Mucosa of rectum (tissue), 2 donors: Measurements from ENCODE around the gene IL1RAPL2.

ENCODE experiments used
- H3K27ac ChIP-seq, 2 donors: one replicate each; pipeline ENCODE4 v1.7.0; 2013; ENCODE audit warnings: inconsistent platforms in 2 of 2, low read depth in 2 of 2, low read length in 2 of 2
- H3K27me3 ChIP-seq, 2 donors: one replicate each; pipeline ENCODE4 v1.7.0; 2013; ENCODE audit warnings: low read length in 2 of 2; ENCODE audit not compliant: control insufficient read depth in 2 of 2, insufficient read depth in 2 of 2
- H3K36me3 ChIP-seq, 2 donors: one replicate each; pipeline ENCODE4 v1.7.0; 2013; ENCODE audit warnings: low read length in 2 of 2; ENCODE audit not compliant: control insufficient read depth in 2 of 2, insufficient read depth in 2 of 2
- H3K4me1 ChIP-seq, 2 donors: one replicate each; pipeline ENCODE4 v1.7.0; 2013; ENCODE audit warnings: low read length in 2 of 2, mild to moderate bottlenecking in 1 of 2; ENCODE audit not compliant: control insufficient read depth in 2 of 2, insufficient read depth in 2 of 2
- H3K4me3 ChIP-seq, 2 donors: one replicate each; pipeline ENCODE4 v1.7.0; 2013; ENCODE audit warnings: low read length in 2 of 2
- H3K9ac ChIP-seq, 2 donors: one replicate each; pipeline ENCODE4 v1.7.0; 2013; ENCODE audit warnings: low read length in 2 of 2, low read depth in 1 of 2, mild to moderate bottlenecking in 1 of 2
- H3K9me3 ChIP-seq, 2 donors: one replicate each; pipeline ENCODE4 v1.7.0; 2013; ENCODE audit warnings: low read length in 2 of 2; ENCODE audit not compliant: control insufficient read depth in 2 of 2
- donor health status: healthy.
- donor health status: Normal muscosa, but diverticular disease.

The IL1RAPL2 gene

GRCh38 chrX:105553118-105553517 is 987.1 kb downstream of the IL1RAPL2 start:
- no peak overlapping the region for H3K4me3 ChIP-seq
- no peaks in the 10 kb centered on the region for H3K9me3 ChIP-seq
- no peaks in the 10 kb centered on the region for H3K27me3 ChIP-seq
- H3K4me1 ChIP-seq = no peaks in the 10 kb centered on the region
- H3K9ac ChIP-seq = no peak overlapping the region
- no peaks in the 10 kb centered on the region for H3K36me3 ChIP-seq
- no peak overlapping the region for H3K27ac ChIP-seq

GRCh38 chrX:105564501-105564900 is 998.5 kb downstream of the IL1RAPL2 start:
- H3K4me3 ChIP-seq = no peak overlapping the region
- H3K9ac ChIP-seq = no peak overlapping the region
- H3K9me3 ChIP-seq = no peaks in the 10 kb centered on the region
- no peak overlapping the region for H3K27ac ChIP-seq
- H3K36me3 ChIP-seq = no peaks in the 10 kb centered on the region
- no peaks in the 10 kb centered on the region for H3K27me3 ChIP-seq
- H3K4me1 ChIP-seq = no peaks in the 10 kb centered on the region

GRCh38 chrX:105565856-105566255 is 999.9 kb downstream of the IL1RAPL2 start:
- no peaks in the 10 kb centered on the region for H3K27me3 ChIP-seq
- H3K9me3 ChIP-seq = no peaks in the 10 kb centered on the region
- no peak overlapping the region for H3K27ac ChIP-seq
- H3K9ac ChIP-seq = no peak overlapping the region
- H3K4me3 ChIP-seq = no peak overlapping the region
- H3K4me1 ChIP-seq = no peaks in the 10 kb centered on the region
- no peaks in the 10 kb centered on the region for H3K36me3 ChIP-seq

DNA sequence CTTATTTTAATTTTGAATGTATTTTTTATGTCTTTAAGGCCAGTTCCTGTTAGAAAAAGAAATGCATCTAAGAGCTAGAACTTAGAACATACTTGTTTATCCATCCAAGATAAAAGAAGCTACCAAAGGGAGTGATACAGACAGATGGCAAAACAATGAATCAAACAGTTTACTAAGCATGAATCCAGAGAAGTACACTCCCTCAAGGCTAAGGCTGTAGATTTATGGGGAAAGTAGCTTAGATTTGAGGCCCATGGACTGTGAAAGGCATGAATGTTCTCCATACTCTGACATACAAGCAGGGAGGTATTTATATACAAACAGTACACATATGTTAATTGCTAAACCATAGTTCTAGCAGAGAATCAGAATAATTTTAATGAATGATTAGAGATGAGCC is 1001.1 kb downstream of the IL1RAPL2 start:
- Histone ChIP-seq H3K9ac (no peak overlapping the region), H3K9me3 (no peaks in the 10 kb centered on the region), H3K4me1 (no peaks in the 10 kb centered on the region), H3K4me3 (no peak overlapping the region), H3K27me3 (no peaks in the 10 kb centered on the region), H3K27ac (no peak overlapping the region), H3K36me3 (no peaks in the 10 kb centered on the region)

DNA sequence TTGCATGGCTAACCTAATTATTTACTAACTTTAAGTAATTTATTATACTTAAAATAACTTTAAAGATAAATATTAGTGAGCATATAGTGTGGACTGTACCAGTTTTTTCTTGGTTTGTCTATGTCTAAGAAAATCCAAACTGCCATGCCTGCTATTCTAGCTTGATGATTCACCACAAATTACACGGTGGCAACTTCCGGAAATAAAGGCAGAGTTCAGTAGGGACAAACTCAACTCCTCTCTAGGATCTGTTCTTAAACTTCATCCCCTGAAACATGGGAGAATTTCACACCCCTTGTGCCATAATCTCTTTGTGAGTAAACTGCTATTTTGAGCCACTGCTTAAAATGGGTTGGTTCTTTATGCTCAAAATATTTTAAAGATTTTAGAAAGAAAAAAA is 1042.7 kb downstream of the IL1RAPL2 start:
- Histone ChIP-seq H3K27ac (no peak overlapping the region), H3K36me3 (no peaks in the 10 kb centered on the region), H3K9ac (no peak overlapping the region), H3K9me3 (no peaks in the 10 kb centered on the region), H3K4me3 (no peak overlapping the region), H3K4me1 (no peaks in the 10 kb centered on the region), H3K27me3 (no peaks in the 10 kb centered on the region)

DNA sequence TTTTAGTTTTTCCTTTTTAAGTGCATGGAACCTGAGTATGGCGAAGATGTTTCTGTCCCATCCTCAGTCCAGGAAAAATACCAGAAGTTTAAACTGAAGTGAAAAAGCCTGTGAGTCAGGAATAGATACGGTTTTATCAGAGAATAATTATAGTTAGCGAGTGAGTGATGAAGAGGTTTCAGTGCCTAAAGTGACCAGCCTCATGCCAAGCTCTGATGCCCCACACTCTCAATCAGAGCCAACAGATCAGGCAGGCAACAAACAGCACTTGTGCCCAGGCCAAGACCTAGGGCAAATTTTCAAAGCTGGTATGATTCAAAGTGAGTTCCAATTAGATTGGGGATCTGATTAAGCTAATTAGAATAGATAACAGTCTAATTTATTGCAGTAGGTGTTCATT is 1043.5 kb downstream of the IL1RAPL2 start:
- H3K9me3 ChIP-seq = no peaks in the 10 kb centered on the region
- no peak overlapping the region for H3K4me3 ChIP-seq
- H3K9ac ChIP-seq = no peak overlapping the region
- no peaks in the 10 kb centered on the region for H3K4me1 ChIP-seq
- no peak overlapping the region for H3K27ac ChIP-seq
- H3K36me3 ChIP-seq = no peaks in the 10 kb centered on the region
- no peaks in the 10 kb centered on the region for H3K27me3 ChIP-seq

DNA sequence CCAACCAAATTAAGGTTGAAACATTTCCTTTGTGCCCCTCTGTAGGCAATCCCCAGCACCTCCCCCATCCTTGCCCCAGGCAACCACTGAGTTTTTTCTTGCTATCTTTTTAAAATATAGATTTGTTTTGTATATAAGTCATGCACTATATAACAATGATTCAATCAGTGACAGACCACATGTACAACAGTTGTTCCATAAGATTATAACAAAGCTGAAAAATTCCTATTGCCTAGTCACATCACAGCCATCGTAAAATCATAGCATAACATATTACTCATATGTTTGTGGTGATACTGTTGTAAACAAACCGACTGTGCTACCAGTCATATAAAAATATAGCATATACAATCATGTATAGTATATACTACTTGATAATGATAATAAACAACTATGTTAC is 1044.4 kb downstream of the IL1RAPL2 start:
- no peaks in the 10 kb centered on the region for H3K9me3 ChIP-seq
- no peak overlapping the region for H3K4me3 ChIP-seq
- H3K36me3 ChIP-seq = no peaks in the 10 kb centered on the region
- no peaks in the 10 kb centered on the region for H3K4me1 ChIP-seq
- H3K9ac ChIP-seq = no peak overlapping the region
- H3K27ac ChIP-seq = no peak overlapping the region
- no peaks in the 10 kb centered on the region for H3K27me3 ChIP-seq

- H3K36me3 ChIP-seq = no peaks in the 10 kb centered on the region
- H3K4me3 ChIP-seq = no peak overlapping the region
- peaks cover 0 to 2% of the 10 kb centered on the region in 2 donors for H3K27me3 ChIP-seq
- H3K4me1 ChIP-seq = no peaks in the 10 kb centered on the region
- H3K9me3 ChIP-seq = no peaks in the 10 kb centered on the region
- H3K27ac ChIP-seq = no peak overlapping the region
- H3K9ac ChIP-seq = no peak overlapping the region
Observed at GRCh38 chrX:105618393-105619101, 1052.5 kb downstream of the IL1RAPL2 start.

DNA sequence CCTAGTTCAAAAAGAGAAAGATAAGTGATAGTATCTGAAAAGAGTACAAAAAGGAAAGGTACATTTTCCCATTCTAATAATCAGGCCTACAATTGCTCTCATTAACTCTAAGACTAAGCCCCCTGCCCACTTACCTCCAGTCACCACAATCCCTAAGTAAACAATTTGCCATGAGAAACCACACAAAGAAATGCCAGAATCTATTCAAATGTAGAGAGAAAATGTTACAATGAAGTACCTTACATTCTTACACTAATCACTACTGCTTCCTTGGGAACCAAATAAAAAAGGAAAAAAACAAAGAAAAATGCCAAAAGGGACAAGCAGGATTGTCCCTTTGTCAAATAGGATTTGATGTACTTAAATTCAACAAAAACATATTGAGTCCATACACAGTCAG is 1068.2 kb downstream of the IL1RAPL2 start:
- Histone ChIP-seq H3K36me3 (no peaks in the 10 kb centered on the region), H3K4me1 (no peaks in the 10 kb centered on the region), H3K9me3 (no peaks in the 10 kb centered on the region), H3K27ac (no peak overlapping the region), H3K4me3 (no peak overlapping the region), H3K9ac (no peak overlapping the region), H3K27me3 (no peaks in the 10 kb centered on the region)

DNA sequence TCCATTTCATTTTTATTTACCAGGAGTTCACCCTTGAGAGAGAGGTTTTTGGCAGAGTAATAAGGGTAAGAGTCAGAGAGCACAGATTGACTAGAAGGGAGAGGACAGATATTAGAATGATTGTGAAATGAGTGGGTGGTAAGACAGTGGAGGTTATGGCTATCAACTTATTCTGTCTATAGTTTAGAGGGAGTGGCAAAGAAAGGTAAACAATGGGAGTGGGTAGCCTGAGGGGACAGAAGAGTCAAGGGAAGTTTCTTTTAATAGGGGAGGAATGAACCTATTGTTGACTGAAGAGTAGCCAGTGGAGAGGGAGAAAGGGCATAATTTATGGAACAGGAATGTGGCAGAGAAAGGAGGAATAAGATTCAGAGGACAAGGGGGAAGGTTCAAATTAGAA is 1069.8 kb downstream of the IL1RAPL2 start:
- Histone ChIP-seq H3K9me3 (no peaks in the 10 kb centered on the region), H3K9ac (no peak overlapping the region), H3K27ac (no peak overlapping the region), H3K4me3 (no peak overlapping the region), H3K36me3 (no peaks in the 10 kb centered on the region), H3K27me3 (no peaks in the 10 kb centered on the region), H3K4me1 (no peaks in the 10 kb centered on the region)

DNA sequence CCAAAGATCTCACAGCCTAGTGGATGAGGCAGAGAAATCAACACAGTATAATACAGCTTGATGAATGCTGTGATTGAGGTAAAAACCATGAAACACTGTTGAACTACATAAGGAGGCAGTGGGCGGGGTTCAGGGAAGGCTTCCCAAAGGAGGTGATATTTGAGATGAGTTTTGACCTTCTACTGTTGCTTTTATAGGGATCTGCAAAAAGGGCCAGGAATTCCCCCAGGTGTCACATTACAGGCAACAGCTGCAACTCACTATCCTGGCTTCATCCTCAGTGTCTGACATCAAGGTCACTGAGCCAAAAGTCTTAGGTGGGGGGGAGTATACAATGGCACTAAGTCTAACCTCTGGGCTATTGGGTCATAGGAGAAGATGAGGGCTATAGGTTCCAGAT is 1070.7 kb downstream of the IL1RAPL2 start:
- no peaks in the 10 kb centered on the region for H3K36me3 ChIP-seq
- H3K9ac ChIP-seq = no peak overlapping the region
- H3K9me3 ChIP-seq = no peaks in the 10 kb centered on the region
- H3K4me1 ChIP-seq = no peaks in the 10 kb centered on the region
- H3K27me3 ChIP-seq = no peaks in the 10 kb centered on the region
- no peak overlapping the region for H3K4me3 ChIP-seq
- H3K27ac ChIP-seq = no peak overlapping the region
